Subcutaneous abdominal adipose tissue (tissue), 5 donors: ENCODE measurements around the gene SLC13A3.

Experiments
- H3K27ac ChIP-seq: one replicate; pipeline ENCODE4 v1.7.0; 2013; ENCODE audit warnings: low read depth, mild to moderate bottlenecking, inconsistent platforms, low read length, moderate library complexity
- H3K27me3 ChIP-seq, 5 donors: one replicate each; pipeline ENCODE4 v1.7.0; 2013; ENCODE audit warnings: low read length in 5 of 5, inconsistent platforms in 1 of 5; ENCODE audit not compliant: control insufficient read depth in 5 of 5, insufficient read depth in 4 of 5
- H3K36me3 ChIP-seq, 5 donors: one replicate each; pipeline ENCODE4 v1.7.0; 2013; ENCODE audit warnings: low read length in 5 of 5; ENCODE audit not compliant: control insufficient read depth in 5 of 5, insufficient read depth in 5 of 5
- H3K4me1 ChIP-seq, 5 donors: one replicate each; pipeline ENCODE4 v1.7.0; 2013; ENCODE audit warnings: low read length in 5 of 5, mild to moderate bottlenecking in 3 of 5, moderate library complexity in 1 of 5; ENCODE audit not compliant: control insufficient read depth in 5 of 5, insufficient read depth in 5 of 5
- H3K4me3 ChIP-seq, 5 donors: one replicate each; pipeline ENCODE4 v1.7.0; 2013; ENCODE audit warnings: low read length in 5 of 5, low read depth in 1 of 5
- H3K9ac ChIP-seq, 5 donors: one replicate each; pipeline ENCODE4 v1.7.0; 2013; ENCODE audit warnings: low read length in 5 of 5, mild to moderate bottlenecking in 4 of 5, moderate library complexity in 3 of 5
- H3K9me3 ChIP-seq, 5 donors: one replicate each; pipeline ENCODE4 v1.7.0; 2013; ENCODE audit warnings: low read length in 5 of 5; ENCODE audit not compliant: control insufficient read depth in 5 of 5
- donor health status: healthy.
- donor health status: healthy.
- donor health status: healthy.
- donor health status: healthy.
- donor health status: healthy.

Gene SLC13A3

DNA sequence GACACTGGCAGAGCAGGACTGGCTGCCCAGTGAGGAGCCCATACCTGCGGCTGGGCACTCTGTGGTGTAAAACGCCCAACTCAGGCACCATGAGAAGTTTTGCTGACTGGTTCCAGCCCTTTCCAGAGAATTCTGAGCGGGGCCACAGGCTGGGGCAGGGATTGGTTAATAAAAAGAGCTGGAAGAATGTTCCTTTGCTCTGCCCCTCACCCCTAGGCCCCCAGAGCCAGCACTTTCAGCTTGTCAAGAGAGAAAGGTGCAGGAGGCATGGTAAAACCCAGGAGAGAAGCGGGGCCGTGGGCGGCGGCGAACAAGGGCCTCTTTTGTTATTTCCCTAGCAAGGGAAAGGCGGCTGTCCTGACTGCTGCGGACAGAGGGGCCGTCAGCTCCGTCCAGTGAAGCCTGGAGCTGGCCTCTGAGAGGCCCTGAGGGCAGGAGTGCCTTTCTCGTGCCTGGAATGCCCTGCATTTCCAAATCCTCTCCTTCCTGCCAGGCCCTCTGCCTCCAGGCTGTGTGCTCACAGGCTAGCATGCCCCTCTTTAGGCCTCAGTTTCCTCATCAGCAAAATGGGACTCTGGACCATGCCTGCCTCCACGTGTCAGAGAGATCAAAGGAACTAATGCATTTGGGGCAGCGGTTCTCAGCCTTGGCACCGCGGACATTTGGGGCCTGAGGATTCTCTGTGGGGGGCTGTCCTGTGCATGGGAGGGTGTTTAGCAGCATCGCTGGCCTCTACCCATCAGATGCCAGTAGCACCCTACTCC lies 12.9 kb downstream of the SLC13A3 start:
- Histone ChIP-seq H3K27ac (no peak overlapping the region), H3K4me3 (no peak overlapping the region), H3K9me3 (no peaks in the 10 kb centered on the region), H3K4me1 (no peaks in the 10 kb centered on the region), H3K9ac (no peak overlapping the region), H3K27me3 (peaks cover 0 to 11% (median 6%) of the 10 kb centered on the region in 5 donors), H3K36me3 (no peaks in the 10 kb centered on the region)

DNA sequence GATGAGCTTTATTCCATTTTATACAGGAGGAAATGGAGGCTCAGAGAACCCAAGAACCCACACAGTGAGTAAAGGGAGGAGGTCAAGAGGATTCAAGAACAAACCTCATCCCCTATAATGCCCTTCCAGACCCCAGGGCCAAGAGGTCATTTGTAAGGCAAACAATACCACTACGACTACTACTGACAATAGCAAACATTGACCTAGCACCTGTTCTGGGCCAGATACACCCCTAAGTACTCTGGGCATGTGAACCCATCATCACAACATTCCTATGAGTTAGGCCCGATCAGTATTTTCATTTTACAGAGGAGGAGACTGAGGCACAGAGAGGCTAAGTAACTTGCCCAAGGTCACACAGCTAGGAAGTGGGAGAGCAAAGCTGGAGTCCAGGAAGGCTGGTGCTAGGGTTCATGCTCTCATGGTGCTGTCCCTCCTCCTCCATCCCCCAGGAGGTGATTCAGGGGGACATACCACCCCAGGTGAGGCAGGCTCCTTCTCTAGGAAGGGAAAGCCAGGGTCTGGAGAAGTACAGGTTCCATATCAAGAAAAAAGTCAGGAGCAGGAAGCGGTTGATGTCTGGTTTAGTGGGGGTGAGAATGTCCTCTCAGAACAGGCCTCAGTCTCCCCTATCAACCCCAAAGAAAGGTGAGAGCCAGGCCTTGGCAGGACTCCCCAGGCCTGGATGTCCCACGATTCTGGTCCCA lies 13.7 kb downstream of the SLC13A3 start:
- Histone ChIP-seq H3K4me1 (no peaks in the 10 kb centered on the region), H3K36me3 (no peaks in the 10 kb centered on the region), H3K9ac (no peak overlapping the region), H3K4me3 (no peak overlapping the region), H3K27me3 (peaks cover 0 to 13% (median 6%) of the 10 kb centered on the region in 5 donors), H3K27ac (no peak overlapping the region), H3K9me3 (no peaks in the 10 kb centered on the region)

DNA sequence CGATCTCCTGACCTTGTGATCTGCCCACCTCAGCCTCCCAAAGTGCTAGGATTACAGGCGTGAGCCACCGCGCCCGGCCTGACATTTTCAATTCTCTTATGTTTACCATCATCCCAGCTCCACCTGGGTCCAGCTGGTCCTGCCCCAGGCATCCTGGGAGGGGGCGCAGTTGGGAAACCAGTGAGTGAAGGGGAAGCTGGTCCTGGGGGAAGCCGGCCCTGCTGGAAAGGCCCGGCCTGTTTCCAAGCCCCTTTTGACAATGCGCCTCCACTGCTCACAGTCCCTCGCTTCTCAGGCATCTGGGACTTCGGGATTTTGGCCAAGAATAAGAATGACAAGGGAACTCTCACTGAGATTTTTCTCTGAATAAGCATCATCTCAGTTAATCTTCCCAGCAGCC lies 14.2 kb downstream of the SLC13A3 start:
- H3K9me3 ChIP-seq, result peaks cover 0 to 2% (median 0%) of the 10 kb centered on the region in 5 donors
- no peaks in the 10 kb centered on the region for H3K36me3 ChIP-seq
- H3K4me3 ChIP-seq, result no peak overlapping the region
- H3K27ac ChIP-seq, result no peak overlapping the region
- H3K27me3 ChIP-seq, result peaks cover 0 to 13% (median 3%) of the 10 kb centered on the region in 5 donors
- no peaks in the 10 kb centered on the region for H3K4me1 ChIP-seq
- H3K9ac ChIP-seq, result no peak overlapping the region

DNA sequence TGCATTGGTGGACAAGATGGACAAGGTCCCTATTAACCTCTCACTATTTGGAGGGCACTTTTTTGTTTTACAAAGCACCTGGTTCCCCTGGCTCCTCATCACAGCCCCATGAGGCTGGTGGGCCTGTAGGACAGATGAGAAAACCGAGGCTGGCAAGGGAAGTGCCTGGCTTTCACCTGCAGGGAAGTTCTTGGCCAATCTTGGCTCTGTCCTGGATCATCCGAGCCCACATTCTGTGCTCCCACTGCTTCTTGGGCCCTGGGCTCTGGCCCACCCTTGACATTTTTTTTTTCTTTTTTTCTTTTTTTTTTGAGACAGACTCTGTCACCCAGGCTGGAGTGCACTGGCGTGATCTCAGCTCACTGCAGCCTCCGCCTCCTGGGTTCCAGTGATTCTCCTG lies 14.7 kb downstream of the SLC13A3 start:
- no peak overlapping the region for H3K9ac ChIP-seq

DNA sequence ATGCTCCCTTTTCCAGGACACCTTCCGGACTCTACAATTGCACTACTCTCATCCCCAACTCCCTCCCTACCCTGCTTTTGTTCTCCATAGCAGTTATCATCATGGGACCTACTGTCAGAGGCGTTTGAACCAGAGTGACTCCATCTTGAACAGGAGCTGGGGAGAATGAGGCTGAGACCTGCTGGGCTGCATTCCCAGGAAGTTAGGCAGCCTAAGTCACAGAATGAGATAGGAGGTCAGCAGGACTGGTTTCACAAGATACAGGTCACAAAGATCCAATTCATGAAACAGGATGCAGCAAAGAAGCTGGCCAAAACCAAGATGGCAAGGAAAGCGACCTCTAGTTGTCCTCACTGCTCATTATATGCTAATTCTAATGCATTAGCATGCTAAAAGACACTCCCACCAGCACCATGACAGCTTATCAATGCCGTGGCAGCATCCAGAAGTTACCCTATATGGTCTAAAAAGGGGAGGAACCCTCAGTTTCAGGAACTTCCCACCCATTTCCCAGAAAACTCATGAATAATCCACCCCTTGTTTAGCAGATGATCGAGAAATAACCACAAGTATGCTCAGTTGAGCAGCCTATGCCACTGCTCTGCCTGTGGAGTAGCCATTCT lies 15.6 kb downstream of the SLC13A3 start:
- no peak overlapping the region for H3K9ac ChIP-seq
- H3K27me3 ChIP-seq, result peaks cover 0 to 13% (median 3%) of the 10 kb centered on the region in 5 donors
- no peak overlapping the region for H3K4me3 ChIP-seq
- H3K27ac ChIP-seq, result no peak overlapping the region
- peaks cover 0 to 6% (median 4%) of the 10 kb centered on the region in 5 donors for H3K9me3 ChIP-seq
- no peaks in the 10 kb centered on the region for H3K36me3 ChIP-seq
- no peaks in the 10 kb centered on the region for H3K4me1 ChIP-seq

More for the DNA sequence above, 14.7 kb downstream of the SLC13A3 start:
- Histone ChIP-seq H3K27ac (no peak overlapping the region), H3K36me3 (no peaks in the 10 kb centered on the region), H3K27me3 (peaks cover 0 to 13% (median 3%) of the 10 kb centered on the region in 5 donors), H3K4me3 (no peak overlapping the region), H3K4me1 (no peaks in the 10 kb centered on the region), H3K9me3 (peaks cover 0 to 5% (median 0%) of the 10 kb centered on the region in 5 donors)

DNA sequence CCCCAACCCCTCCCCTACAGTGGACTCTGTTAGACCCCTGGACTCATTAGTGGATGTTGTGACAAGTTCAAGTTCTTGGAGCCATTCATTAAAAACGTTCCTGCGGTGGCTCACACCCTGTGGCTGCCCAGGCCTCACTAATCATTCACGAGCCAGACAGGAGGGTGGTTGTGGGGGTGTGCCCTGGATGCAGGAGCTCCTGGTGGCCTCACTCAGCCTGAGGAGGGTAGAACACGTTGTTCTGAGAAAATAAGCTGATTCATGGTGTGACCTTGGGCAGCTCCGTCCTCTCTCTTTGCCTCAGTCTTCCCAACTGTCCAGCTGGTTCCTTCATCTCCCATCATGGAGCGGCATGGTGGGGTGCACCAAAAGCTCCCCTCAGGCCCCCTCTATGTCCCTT lies 16.7 kb downstream of the SLC13A3 start:
- Histone ChIP-seq H3K9ac (no peak overlapping the region), H3K36me3 (no peaks in the 10 kb centered on the region), H3K4me1 (no peaks in the 10 kb centered on the region), H3K9me3 (peaks cover 5 to 16% (median 12%) of the 10 kb centered on the region in 5 donors), H3K27me3 (peaks cover 0 to 11% (median 0%) of the 10 kb centered on the region in 5 donors), H3K4me3 (no peak overlapping the region), H3K27ac (no peak overlapping the region)

DNA sequence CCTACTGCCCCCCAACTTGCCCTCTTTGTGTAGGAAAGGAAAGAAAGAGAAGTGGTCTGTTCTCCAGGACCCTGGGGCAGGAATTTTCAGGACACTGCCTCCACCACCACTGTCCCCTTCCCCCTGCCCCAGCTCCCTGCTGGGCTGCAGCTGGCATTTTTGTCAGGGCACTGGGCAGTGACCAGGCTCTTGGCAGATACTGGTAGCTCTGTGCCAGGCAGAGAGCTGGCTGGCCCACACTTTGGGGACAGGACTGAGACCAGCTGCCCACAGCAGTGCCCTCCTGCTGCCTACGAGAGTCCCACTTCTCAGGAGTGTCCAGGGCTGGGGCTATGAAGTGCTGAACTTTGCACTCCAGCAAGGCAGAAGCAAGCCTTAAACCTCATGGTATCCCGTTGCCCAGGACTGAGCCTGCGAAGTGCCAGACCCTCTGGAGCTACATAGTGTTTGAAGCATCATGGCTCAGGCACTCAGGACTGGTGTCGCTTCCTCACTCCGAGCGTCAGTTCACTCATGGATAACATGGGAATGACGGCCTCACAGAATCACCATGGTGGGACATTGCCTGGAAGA lies 19.3 kb downstream of the SLC13A3 start:
- H3K9me3 ChIP-seq, result peaks cover 10 to 34% (median 19%) of the 10 kb centered on the region in 5 donors

DNA sequence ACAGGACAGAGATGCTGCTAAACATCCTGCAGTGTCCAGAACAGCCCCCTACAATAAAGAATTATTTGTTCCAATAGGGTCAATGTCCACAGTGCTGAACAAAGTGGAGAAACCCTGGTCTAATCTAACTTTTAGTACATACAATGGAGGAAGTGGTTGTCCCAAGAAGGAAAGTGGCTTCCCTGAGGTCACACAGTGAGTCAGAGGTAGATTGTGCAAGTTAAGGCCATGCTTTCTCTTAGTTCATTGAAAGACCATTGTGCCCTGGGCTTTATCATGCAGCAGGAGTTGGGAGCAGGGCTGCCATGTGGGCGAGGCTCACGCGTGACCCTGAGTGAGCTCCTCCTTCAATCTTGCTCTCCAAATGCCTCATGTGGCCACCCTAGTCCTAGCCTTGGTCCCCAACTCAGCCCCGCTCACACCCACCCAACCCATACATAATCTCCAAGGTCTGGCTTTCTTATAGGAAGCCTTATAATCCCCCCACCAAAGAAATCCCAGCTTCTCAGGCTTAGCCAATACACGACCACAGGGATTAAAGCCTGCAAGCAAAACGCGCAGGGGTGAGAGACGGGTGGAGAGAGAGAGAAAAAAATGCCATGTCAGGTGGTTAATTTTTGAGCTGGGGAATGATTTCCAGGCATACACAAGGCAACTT lies 19.9 kb downstream of the SLC13A3 start:
- H3K9me3 ChIP-seq, result peaks cover 10 to 34% (median 19%) of the 10 kb centered on the region in 5 donors
- no peak overlapping the region for H3K4me3 ChIP-seq
- no peaks in the 10 kb centered on the region for H3K4me1 ChIP-seq
- H3K36me3 ChIP-seq, result no peaks in the 10 kb centered on the region
- no peak overlapping the region for H3K9ac ChIP-seq
- no peak overlapping the region for H3K27ac ChIP-seq
- peaks cover 0 to 5% (median 0%) of the 10 kb centered on the region in 5 donors for H3K27me3 ChIP-seq

More for the DNA sequence above, 19.3 kb downstream of the SLC13A3 start:
- no peak overlapping the region for H3K9ac ChIP-seq
- H3K4me1 ChIP-seq, result no peaks in the 10 kb centered on the region
- no peaks in the 10 kb centered on the region for H3K36me3 ChIP-seq
- H3K4me3 ChIP-seq, result no peak overlapping the region
- peaks cover 0 to 5% (median 0%) of the 10 kb centered on the region in 5 donors for H3K27me3 ChIP-seq
- H3K27ac ChIP-seq, result no peak overlapping the region

DNA sequence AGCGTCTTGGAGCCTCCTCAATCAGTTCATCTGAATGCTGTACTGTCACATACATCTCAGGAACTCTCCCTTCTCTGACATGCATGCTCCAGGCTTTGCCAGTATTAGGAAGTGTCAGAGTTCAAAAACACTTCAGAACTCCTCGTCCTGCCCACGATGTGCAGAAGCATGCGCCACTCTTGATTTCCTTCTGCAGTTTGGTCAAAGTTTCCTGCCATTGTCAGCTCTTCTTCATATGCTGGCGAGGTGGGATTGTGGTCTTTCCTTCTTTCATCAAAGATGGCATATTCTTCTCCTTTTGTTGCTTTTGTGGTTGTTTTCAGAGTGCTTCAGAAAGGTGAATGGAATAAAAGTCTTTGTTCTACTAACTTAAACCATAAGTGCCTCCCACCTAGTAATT lies 21.0 kb downstream of the SLC13A3 start:
- Histone ChIP-seq H3K4me3 (peak overlapping the region in 2 of 5 donors; percentile 14 to 25), H3K9ac (no peak overlapping the region), H3K27me3 (peaks cover 0 to 5% (median 0%) of the 10 kb centered on the region in 5 donors), H3K27ac (no peak overlapping the region), H3K4me1 (peaks cover 0 to 3% (median 0%) of the 10 kb centered on the region in 5 donors), H3K36me3 (no peaks in the 10 kb centered on the region), H3K9me3 (peaks cover 10 to 34% (median 19%) of the 10 kb centered on the region in 5 donors)
